LNCAP (cell line): ENCODE measurements around the gene ZNF785.

Experiments used
- TF ChIP-seq, protein P1 (sequence below): fragments of 450-650 bp; IDR thresholded peaks from 2 replicates; pipeline ENCODE4 v1.5.1; 2017; ENCODE audit warnings: mild to moderate bottlenecking

Gene ZNF785

DNA sequence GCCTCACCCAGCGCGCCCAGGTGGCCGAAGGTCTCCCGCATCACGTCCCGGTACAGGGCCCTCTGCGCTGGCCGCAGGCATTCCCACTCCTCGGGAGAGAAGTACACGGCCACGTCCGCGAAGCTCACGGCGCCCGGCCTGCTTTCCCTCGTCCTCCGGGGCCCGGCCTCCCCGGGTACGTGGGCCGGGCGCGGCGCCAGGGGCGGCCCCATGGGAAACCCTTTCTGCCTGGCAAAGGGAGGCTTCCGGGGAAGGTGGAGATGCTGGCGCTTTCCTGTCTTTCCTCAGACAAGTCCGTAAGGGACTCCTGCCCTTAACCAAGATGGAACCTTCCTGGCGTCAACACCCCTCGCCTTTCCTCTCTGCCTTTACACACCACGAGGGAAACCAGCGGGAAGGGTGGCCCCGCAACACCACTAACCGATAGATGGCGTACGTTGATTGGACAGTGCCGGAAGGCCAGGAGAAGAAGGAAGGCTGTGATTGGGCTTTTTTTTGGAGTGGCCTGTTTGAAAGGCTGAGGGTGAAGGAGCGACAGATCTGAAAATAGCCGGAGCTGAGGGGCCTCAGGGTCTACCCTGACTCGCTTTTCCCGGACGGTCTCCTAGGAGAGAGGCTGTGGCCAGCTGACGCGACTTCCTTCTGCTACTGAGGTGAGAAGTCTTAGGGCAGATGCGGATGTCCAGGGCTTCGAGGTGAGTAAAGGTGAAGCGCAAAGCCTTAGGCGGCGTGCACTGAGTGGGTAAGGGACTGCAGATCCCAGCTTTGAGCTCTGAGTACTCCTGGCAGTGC, at the start of gene ZNF785:
TSS of gene ZNF785 (minus strand) at position 298 of the 792 bp plus-strand sequence. CDS start at position 212, 86 bp downstream.
- TF ChIP-seq, protein P1, sequence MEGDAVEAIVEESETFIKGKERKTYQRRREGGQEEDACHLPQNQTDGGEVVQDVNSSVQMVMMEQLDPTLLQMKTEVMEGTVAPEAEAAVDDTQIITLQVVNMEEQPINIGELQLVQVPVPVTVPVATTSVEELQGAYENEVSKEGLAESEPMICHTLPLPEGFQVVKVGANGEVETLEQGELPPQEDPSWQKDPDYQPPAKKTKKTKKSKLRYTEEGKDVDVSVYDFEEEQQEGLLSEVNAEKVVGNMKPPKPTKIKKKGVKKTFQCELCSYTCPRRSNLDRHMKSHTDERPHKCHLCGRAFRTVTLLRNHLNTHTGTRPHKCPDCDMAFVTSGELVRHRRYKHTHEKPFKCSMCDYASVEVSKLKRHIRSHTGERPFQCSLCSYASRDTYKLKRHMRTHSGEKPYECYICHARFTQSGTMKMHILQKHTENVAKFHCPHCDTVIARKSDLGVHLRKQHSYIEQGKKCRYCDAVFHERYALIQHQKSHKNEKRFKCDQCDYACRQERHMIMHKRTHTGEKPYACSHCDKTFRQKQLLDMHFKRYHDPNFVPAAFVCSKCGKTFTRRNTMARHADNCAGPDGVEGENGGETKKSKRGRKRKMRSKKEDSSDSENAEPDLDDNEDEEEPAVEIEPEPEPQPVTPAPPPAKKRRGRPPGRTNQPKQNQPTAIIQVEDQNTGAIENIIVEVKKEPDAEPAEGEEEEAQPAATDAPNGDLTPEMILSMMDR, result no peak

DNA sequence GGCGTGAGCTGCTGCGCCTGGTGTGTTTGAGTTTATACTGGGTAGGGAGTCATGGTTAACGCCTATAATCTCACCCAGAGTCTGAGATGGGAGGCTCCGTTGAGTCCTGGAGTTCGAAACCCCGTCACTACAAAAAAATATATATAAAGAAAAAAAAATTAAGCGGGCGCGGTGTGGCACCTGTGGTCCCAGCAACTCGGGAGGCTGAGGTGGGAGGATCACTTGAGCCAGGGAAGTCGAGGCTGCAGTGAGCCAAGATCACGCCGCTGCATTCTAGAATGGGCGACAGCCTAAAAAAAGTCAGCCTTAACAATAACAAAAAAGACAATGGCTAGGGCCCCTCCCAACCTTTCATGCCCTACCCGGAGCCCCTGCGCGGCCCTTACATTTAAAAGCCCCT, 48.0 kb upstream of the ZNF785 start:
- TF ChIP-seq, protein P1, result no peak

DNA sequence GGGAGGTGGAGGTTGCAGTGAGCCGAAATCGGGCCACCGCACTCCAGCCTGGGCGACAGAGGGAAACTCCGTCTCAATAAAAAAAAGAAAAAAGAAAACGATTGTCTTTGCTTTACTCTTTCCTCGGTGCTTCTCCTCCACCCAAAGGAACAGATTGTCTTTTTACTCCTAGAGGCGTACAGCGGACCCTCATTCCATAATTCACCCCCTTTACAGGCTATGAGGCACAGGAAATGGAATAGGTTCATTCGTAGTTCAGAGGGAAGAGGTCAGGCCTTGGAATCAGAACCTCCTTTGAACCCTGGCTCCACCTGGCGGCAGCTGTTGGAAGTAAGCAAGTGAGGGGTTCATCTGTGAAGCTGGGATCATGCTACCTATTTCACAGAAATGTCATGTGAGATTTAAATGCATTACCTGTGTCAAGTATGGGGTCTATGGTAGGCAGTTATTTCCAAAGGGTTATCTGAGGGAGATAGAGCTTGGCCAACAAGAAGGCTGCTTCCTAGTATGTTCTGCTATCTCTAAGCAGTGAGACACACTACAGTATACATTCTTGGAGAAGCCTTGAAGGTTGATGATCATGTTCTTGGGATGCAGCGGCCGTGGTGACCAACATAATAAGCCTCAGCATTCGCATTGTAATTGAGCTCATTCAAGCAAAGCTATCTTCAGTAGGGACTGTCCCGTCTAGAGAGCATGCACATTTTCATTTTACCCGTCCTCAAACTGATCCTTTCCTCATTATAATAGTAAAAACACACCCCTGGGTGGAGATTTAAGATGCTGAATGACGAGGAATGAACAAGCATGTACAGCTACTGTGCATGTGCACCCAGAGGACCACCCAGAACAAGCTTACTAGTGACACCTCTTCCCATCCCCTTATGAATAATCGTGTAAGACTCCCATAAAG, 43.4 kb upstream of the ZNF785 start:
- TF ChIP-seq, protein P1, result peak; percentile 87

DNA sequence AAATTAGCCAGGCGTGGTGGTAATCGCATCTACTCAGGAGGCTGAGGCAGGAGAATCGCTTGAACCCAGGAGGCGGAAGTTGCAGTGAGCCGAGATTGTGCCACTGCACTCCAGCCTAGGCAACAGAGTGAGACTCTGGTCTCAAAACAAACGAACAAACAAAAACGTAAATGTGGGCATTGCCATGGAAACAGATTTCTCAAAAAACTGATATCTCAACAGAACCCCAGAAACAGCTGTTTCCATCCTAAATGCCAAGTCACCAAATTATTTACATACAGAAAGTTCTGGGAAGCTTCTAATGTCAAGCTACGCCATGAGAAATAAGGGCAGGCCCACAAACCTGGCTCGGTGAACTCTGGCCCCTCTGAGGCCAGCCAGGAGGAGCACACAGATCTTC, 40.7 kb upstream of the ZNF785 start:
- TF ChIP-seq, protein P1, result no peak

DNA sequence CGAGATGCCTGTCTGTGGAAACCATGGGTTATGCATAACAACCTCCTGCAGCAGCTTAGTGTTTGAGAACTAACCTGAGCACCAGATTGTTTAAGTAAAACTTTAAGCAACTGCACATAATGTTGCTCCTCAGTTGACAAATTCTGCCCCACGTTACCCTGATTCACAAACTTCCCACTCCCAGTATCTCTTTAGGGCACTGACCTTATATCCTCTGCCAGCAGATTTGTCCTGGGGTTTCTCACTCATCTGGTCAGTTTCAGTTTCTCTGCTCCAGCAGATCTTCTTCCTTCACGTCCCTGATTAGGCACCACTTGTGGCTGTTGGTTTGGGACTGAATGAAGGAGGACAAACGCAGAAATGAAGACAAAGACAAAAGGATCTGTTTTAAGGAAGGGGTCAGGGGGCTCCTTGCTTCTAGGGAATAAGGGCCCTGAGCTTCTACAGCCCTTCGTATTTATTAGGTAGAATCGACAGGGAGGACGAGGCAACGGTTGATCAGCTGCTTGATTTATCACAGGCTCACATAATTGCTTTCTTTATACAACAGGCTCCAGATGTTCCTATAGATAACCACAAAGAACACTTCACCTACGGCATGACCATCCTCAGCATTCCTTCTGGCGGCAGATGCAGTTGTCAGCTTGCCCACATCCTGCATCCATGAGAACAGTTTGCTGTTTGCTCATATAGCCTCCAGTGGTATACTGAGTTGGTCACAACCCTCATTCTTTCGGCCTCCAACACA, 38.2 kb upstream of the ZNF785 start:
- TF ChIP-seq, protein P1, result no peak

DNA sequence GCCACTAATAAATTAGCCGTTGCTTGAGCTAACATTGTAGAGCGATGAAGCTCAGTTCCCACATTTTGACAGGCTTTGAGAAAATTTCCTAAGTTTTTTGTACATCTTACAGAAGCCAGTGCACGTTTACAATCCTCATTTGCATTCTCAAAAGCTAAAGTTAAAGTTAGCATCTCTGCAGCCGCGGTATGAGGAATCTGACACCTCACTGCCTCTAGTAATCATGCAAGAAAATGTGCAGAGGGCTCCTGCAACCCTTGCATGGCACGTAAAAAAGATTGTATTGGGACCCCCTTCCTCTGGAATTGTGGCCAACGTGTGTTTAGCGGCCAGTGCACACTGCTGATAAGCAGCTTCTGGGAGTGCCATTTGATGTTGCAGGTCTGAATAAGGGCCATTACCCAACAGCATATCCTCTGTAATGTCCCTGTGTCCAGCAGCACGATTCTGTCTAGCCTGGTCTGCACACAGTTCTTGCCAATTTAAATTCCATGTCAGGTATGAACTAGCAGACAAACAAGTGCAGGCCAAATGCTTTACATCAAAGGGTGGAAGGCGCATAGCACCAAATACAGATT, 37.0 kb upstream of the ZNF785 start:
- TF ChIP-seq, protein P1, result no peak

DNA sequence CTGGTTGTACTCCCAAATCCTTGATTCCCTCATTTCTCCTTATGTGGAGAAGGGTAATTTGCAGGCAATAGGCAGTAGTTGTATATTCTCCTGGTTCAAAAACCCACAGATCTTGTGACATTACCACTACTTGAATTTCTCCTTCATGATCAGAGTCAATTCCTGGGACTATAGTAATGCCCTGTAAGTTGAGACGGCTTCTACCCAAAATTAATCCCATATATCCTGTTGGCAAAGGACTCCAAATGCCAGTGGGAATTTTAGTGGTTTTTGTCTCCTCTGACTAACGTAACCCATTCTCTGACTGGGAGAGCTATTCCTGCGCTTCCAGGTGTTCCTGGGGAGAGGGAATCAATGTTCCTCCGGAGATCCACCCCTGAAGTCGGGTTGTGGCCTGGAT, 36.3 kb upstream of the ZNF785 start:
- TF ChIP-seq, protein P1, result no peak
